SK-N-MC (cell line): Measurements from ENCODE around the gene NR2F1-AS1.

ENCODE experiments used
- EZH2 ChIP-seq: fragments of 200-600 bp; sonication (generic); IDR thresholded peaks from one replicate; pipeline ENCODE4 v1.6.1; 2017; ENCODE audit warnings: antibody characterized with exemption
- FOXP2 ChIP-seq: optimal IDR thresholded peaks from 2 replicates; pipeline ENCODE3; 2011; ENCODE audit warnings: mild to moderate bottlenecking, moderate library complexity; ENCODE audit not compliant: insufficient read depth; ENCODE audit errors: extremely low read length, control extremely low read depth
- POLR2AphosphoS5 ChIP-seq: IDR thresholded peaks from 2 replicates; pipeline ENCODE4 v1.6.1; 2012; ENCODE audit warnings: mild to moderate bottlenecking, low read depth, low read length, borderline replicate concordance

- TF ChIP-seq EZH2: no peak
- TF ChIP-seq POLR2AphosphoS5: no peak
- TF ChIP-seq FOXP2: no peak
Measured at GRCh38 chr5:93399675-93400074, 181.3 kb downstream of the NR2F1-AS1 start.
